Activated naive CD4-positive, alpha-beta T cell (primary cell): ENCODE data around the gene MYH7.
"Not testable (repeated sequence)": the region's sequence is repeated elsewhere in the genome, so short reads cannot be mapped to it uniquely, and the experiment has no call there.

ENCODE experiments used
- DNase-seq, 4 experiments: peaks; one replicate each; lab custom pipeline; 2025; lab: John Stamatoyannopoulos, UW

The MYH7 gene

GRCh38 chr14:23435543-23436326 lies at the start of gene MYH7:
MYH7 (minus strand) TSS chr14:23435660; CDS start chr14:23433732, 1,928 bp downstream.
- DNase-seq: no peak

- no peak for DNase-seq
Measured at GRCh38 chr14:23483236-23483854, 47.9 kb upstream of the MYH7 start.

- DNase-seq: no peak
Measured at GRCh38 chr14:23482823-23483148, 47.3 kb upstream of the MYH7 start.

GRCh38 chr14:23481979-23482822 lies 46.7 kb upstream of the MYH7 start:
- no peak for DNase-seq

GRCh38 chr14:23481362-23481970 lies 46.0 kb upstream of the MYH7 start:
- no peak for DNase-seq

GRCh38 chr14:23478109-23478759 lies 42.8 kb upstream of the MYH7 start:
- DNase-seq: peak in 3 of 4 experiments; percentile 2 to 40 (median 40)

- DNase-seq: no peak
Measured at GRCh38 chr14:23470947-23471346, 35.5 kb upstream of the MYH7 start.

GRCh38 chr14:23469906-23470403 lies 34.5 kb upstream of the MYH7 start:
- DNase-seq: no peak

GRCh38 chr14:23469127-23469905 lies 33.9 kb upstream of the MYH7 start, which contains the start of gene NGDN:
NGDN (plus strand) TSS chr14:23469703; CDS start chr14:23469716, 13 bp downstream.
- peak; percentile 78 to 81 (median 80) for DNase-seq

GRCh38 chr14:23468704-23469126 lies 33.3 kb upstream of the MYH7 start:
- no peak for DNase-seq

- no peak for DNase-seq
Measured at GRCh38 chr14:23465261-23465660, 29.8 kb upstream of the MYH7 start.

GRCh38 chr14:23464700-23465099 lies 29.2 kb upstream of the MYH7 start:
- no peak for DNase-seq

GRCh38 chr14:23460960-23461359 lies 25.5 kb upstream of the MYH7 start:
- no peak for DNase-seq

GRCh38 chr14:23457587-23458445 lies 22.4 kb upstream of the MYH7 start:
- DNase-seq: no peak

GRCh38 chr14:23456883-23457586 lies 21.6 kb upstream of the MYH7 start:
- not testable (repeated sequence) for DNase-seq

- no peak for DNase-seq
Measured at GRCh38 chr14:23454445-23454856, 19.0 kb upstream of the MYH7 start.

GRCh38 chr14:23452237-23452636 lies 16.8 kb upstream of the MYH7 start:
- no peak for DNase-seq

GRCh38 chr14:23450379-23450778 lies 14.9 kb upstream of the MYH7 start:
- DNase-seq: no peak

GRCh38 chr14:23449314-23449713 lies 13.9 kb upstream of the MYH7 start:
- DNase-seq: no peak
